ENCODE results near the gene CABS1.

DNA sequence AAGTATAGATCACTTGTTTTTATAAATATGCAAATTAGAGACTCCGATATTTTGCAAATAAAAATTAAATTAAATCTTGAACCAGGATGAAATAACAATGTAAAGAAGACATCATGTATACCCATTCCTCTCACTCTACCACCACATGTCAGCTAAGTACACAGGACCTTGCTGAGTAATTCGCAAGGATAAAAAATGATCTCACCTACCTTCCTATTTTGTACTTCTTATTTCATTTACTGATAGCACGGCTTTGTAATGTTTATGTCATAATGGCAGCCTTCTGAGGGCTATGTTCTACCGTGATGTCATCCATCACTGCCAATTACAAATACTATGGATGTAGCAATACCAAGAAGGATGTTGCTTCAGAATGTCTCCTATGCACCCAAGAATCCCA is 37.2 kb downstream of the CABS1 start:
- no peak for TF ChIP-seq POLR2A (IDR thresholded peaks at IDR 0.05; ENCODE audit: low read depth, low read length)
- no peak for TF ChIP-seq POLR2AphosphoS5 (IDR thresholded peaks at IDR 0.05; ENCODE audit: low read depth, low read length)
- TF ChIP-seq TAF1 (IDR thresholded peaks at IDR 0.05; ENCODE audit: low read depth, low read length) = no peak
- TF ChIP-seq PAX5 (IDR thresholded peaks at IDR 0.05; ENCODE audit: insufficient read depth, low read length, severe bottlenecking) = no peak
- TF ChIP-seq SPI1 (IDR thresholded peaks at IDR 0.05; ENCODE audit: low read depth, low read length) = no peak
- TF ChIP-seq POU2F2 (IDR thresholded peaks at IDR 0.05; ENCODE audit: low read depth, low read length) = no peak

All from GM12891 (cell line).